Activated B cell treated with CpG ODN at 0.5 μM for 24 hours (primary cell): ENCODE measurements around the gene TCL1B. TPM values are rescaled to one million over a fixed set of nuclear protein-coding genes. Genes with fewer than 3 reads are reported as not detected.

Source experiments
- ATAC-seq: fragments of 200-7000 bp; cut with Tn5 transposase; one replicate; pipeline ENCODE4 v1.10.0; 2021; ENCODE audit warnings: low read depth, mild to moderate bottlenecking, moderate library complexity
- CTCF ChIA-PET: fragments of 350-600 bp; sonication (Branson Sonifier 250); formaldehyde crosslinking; loops from one replicate; lab custom pipeline; 2021; ENCODE audit warnings: antibody characterized with exemption; lab: Charles Lee
- POLR2A ChIA-PET: fragments of 350-600 bp; sonication (Branson Sonifier 250); formaldehyde crosslinking; loops from one replicate; lab custom pipeline; 2021; ENCODE audit warnings: antibody characterized with exemption; lab: Charles Lee
- DNase-seq: peaks from one replicate; pipeline ENCODE4 v3.0.0; 2022
- H3K27ac Mint-ChIP-seq: one replicate; pipeline ENCODE4 v1.8.0; 2020; ENCODE audit warnings: mixed read lengths
- H3K27me3 Mint-ChIP-seq: one replicate; pipeline ENCODE4 v1.8.0; 2021; ENCODE audit warnings: mixed read lengths
- H3K36me3 Mint-ChIP-seq: one replicate; pipeline ENCODE4 v1.8.0; 2021; ENCODE audit warnings: low read depth, mixed read lengths
- H3K4me1 Mint-ChIP-seq: one replicate; pipeline ENCODE4 v1.8.0; 2021; ENCODE audit warnings: mixed read lengths
- H3K4me3 Mint-ChIP-seq: one replicate; pipeline ENCODE4 v1.8.0; 2020; ENCODE audit warnings: mild to moderate bottlenecking, mixed read lengths
- H3K9me3 Mint-ChIP-seq: one replicate; pipeline ENCODE4 v1.8.0; 2020; ENCODE audit warnings: mixed read lengths
- intact Hi-C: fragments of 100-400 bp; cut with micrococcal nuclease; formaldehyde crosslinking; loops from one replicate; pipeline ENCODE4 v1.15.1; 2024
- total RNA-seq: library from RNA; stranded (reverse); gene quantifications from 2 replicates; pipeline ENCODE4 v1.2.3, GENCODE V29; 2022
- TF ChIP-seq, protein P1 (sequence below): fragments of 200-600 bp; IDR thresholded peaks from one replicate; pipeline ENCODE4 v1.8.0; 2022; ENCODE audit warnings: antibody characterized with exemption, mild to moderate bottlenecking

The TCL1B gene
- total RNA-seq, 1 donor from 2014 or later, result 1.2 TPM

DNA sequence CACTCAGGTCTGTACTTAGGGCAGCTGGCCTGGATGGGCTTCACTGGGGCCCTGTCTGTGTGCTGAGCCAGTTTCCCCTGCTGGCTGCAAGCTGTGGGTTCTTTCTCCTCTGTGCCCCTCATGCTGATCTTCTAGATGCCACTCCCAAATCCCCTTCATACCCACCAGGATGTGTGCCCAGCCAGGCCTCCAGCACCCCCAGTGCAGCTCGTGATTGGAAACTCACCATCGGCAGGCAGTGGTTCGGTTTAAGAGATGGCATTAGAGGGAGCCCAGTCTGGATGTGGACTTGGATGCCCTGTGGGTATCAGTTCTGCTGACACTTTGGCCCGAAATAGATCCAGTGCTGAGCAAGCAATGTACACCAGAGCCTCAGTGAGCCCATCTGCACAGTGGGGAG lies 5.9 kb downstream of the TCL1B start:
- TF ChIP-seq, protein P1, sequence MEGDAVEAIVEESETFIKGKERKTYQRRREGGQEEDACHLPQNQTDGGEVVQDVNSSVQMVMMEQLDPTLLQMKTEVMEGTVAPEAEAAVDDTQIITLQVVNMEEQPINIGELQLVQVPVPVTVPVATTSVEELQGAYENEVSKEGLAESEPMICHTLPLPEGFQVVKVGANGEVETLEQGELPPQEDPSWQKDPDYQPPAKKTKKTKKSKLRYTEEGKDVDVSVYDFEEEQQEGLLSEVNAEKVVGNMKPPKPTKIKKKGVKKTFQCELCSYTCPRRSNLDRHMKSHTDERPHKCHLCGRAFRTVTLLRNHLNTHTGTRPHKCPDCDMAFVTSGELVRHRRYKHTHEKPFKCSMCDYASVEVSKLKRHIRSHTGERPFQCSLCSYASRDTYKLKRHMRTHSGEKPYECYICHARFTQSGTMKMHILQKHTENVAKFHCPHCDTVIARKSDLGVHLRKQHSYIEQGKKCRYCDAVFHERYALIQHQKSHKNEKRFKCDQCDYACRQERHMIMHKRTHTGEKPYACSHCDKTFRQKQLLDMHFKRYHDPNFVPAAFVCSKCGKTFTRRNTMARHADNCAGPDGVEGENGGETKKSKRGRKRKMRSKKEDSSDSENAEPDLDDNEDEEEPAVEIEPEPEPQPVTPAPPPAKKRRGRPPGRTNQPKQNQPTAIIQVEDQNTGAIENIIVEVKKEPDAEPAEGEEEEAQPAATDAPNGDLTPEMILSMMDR, result no peak
- ATAC-seq, result no peak
- H3K27ac Mint-ChIP-seq, result peak overlapping the region; percentile 81
- peaks cover 15% of the 10 kb centered on the region for H3K27me3 Mint-ChIP-seq
- H3K4me3 Mint-ChIP-seq, result no peak overlapping the region
- H3K9me3 Mint-ChIP-seq, result no peaks in the 10 kb centered on the region
- H3K36me3 Mint-ChIP-seq, result peaks cover 1% of the 10 kb centered on the region
- H3K4me1 Mint-ChIP-seq, result peaks cover 69% of the 10 kb centered on the region
- CTCF ChIA-PET, result interaction anchor here (0.7 to 1.1 kb wide), 2 partner anchors 12 to 77 kb away, joined by 3 read pairs; no protein-coding TSS in a partner anchor
- POLR2A ChIA-PET, result interaction anchor here (1.3 kb wide), 1 partner anchor 27 kb away, joined by 8 read pairs; no protein-coding TSS in a partner anchor
- intact Hi-C loops, result loop anchor here (10.0 kb wide), 1 partner anchor 367 kb away; no protein-coding TSS in a partner anchor
- no peak for DNase-seq

DNA sequence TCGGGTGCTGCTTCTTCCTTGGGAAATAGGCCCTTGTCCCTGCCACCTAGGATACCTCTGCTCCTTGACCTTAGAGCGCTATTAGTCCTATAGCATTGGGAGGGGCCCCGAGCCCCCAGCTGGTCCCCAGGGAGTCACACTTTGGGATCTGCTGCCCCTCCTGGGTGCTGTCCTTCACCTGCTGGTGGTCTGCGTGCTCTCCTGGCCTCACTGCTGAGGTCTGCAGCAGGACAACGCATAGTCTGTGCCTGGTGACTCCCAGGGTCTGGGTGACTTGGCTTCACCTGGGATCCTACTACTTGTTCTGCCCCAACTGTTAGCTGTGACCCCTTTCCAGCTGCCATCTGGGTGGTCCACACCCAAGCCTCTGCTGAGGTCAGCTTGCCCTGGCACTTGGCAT lies 8.8 kb downstream of the TCL1B start:
- Mint-ChIP-seq H3K4me1 (peaks cover 91% of the 10 kb centered on the region), H3K27me3 (peaks cover 13% of the 10 kb centered on the region), H3K36me3 (peaks cover 1% of the 10 kb centered on the region), H3K4me3 (no peak overlapping the region), H3K27ac (peak overlapping the region; percentile 94), H3K9me3 (no peaks in the 10 kb centered on the region)
- TF ChIP-seq, protein P1, result no peak
- DNase-seq, result no peak
- POLR2A ChIA-PET, result interaction anchor here (2.5 to 8.0 kb wide), 6 partner anchors 14 to 33 kb away, joined by 7 to 116 read pairs (median 44); partner anchors contain the start of gene TCL1A
- intact Hi-C loops, result loop anchor here (5.0 to 10.0 kb wide), 3 partner anchors 33 to 370 kb away; no protein-coding TSS in a partner anchor
- CTCF ChIA-PET, result interaction anchor here (0.7 to 2.0 kb wide), 3 partner anchors 19 to 31 kb away, joined by 3 to 5 read pairs (median 3); partner anchors contain the start of gene TCL1A
- ATAC-seq, result no peak

DNA sequence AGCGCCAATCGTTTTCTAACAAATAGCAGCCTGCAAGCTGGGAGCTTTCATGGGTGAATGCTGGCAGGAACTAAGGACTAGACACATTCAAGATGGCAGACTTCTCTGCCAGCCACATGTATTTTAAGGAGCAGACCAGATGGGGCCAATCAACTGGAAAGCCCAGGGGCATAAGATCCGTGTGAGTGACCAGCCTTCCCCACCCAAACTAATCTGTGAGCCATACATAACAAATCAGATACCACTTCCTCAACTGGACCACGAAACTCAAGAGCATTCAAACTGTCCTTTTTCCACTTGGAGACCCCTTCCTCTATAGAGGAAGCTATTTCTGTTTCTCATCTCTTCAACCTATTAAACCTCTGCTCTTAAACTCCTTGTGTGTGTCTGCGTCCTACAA lies 9.7 kb downstream of the TCL1B start:
- peaks cover 11% of the 10 kb centered on the region for H3K27me3 Mint-ChIP-seq
- H3K9me3 Mint-ChIP-seq, result no peaks in the 10 kb centered on the region
- H3K27ac Mint-ChIP-seq, result peak overlapping the region; percentile 94
- peaks cover 96% of the 10 kb centered on the region for H3K4me1 Mint-ChIP-seq
- CTCF ChIA-PET, result interaction anchor here (0.9 to 2.3 kb wide), 3 partner anchors 12 to 30 kb away, joined by 3 to 9 read pairs (median 5); partner anchors contain the start of gene TCL1A
- ATAC-seq (peak; percentile 60), DNase-seq (no peak)
- POLR2A ChIA-PET, result interaction anchor here (0.7 to 8.0 kb wide), 9 partner anchors 10 to 37 kb away, joined by 3 to 116 read pairs (median 12); partner anchors contain the start of gene TCL1A
- H3K36me3 Mint-ChIP-seq, result peaks cover 3% of the 10 kb centered on the region
- TF ChIP-seq, protein P1, result no peak
- intact Hi-C loops, result loop anchor here (2.0 to 10.0 kb wide), 5 partner anchors 17 to 371 kb away; no protein-coding TSS in a partner anchor
- H3K4me3 Mint-ChIP-seq, result peak overlapping the region; percentile 37

DNA sequence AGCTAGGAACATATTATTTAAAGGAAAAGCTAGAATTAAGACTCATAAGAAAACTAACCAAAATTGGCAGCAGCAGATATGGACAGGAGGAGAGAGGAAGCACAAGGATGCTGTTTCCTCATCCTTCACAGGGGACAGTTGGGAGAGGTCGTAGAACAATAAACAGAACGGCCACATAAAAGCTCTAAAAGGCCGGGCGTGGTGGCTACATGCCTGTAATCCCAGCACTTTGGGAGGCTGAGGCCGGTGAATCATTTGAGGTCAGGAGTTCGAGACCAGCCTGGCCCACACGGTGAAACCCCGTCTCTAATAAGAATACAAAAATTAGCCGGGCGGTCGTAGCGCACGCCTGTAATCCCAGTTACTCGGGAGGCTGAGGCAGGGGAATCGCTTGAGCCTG lies 10.5 kb downstream of the TCL1B start:
- H3K4me1 Mint-ChIP-seq, result peaks cover 97% of the 10 kb centered on the region
- no peak overlapping the region for H3K4me3 Mint-ChIP-seq
- TF ChIP-seq, protein P1, result no peak
- peaks cover 3% of the 10 kb centered on the region for H3K36me3 Mint-ChIP-seq
- CTCF ChIA-PET, result interaction anchor here (1.6 to 2.3 kb wide), 2 partner anchors 16 to 18 kb away, joined by 4 to 9 read pairs; partner anchors contain the start of gene TCL1A
- DNase-seq (no peak), ATAC-seq (no peak)
- H3K27me3 Mint-ChIP-seq, result peaks cover 9% of the 10 kb centered on the region
- POLR2A ChIA-PET, result interaction anchor here (1.3 to 8.0 kb wide), 8 partner anchors 9 to 77 kb away, joined by 4 to 116 read pairs (median 20); partner anchors contain the start of gene TCL1A
- H3K27ac Mint-ChIP-seq, result peak overlapping the region; percentile 94
- H3K9me3 Mint-ChIP-seq, result peaks cover under 1% of the 10 kb centered on the region
- intact Hi-C loops, result loop anchor here (2.0 to 10.0 kb wide), 5 partner anchors 16 to 372 kb away; no protein-coding TSS in a partner anchor

DNA sequence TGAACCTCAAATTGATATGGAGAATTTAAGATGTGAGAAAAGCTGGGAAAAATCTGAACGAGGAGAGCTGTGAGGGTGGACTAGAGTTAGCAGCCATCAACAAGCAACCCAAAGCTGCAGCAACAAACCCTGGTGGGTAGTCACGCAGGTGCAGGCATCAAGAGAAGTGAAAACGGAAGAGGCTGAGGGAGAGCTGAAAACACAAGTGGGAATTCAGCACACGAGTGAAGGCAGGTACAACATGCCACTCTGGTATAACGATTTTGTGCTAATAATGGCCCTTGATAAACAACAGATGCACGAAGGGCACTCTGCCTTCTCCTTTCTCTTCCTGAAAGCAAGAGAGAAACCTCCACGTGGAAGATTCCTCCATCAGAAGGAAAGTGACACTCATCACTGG lies 11.5 kb downstream of the TCL1B start:
- DNase-seq, result no peak
- intact Hi-C loops, result loop anchor here (2.0 to 10.0 kb wide), 5 partner anchors 15 to 373 kb away; no protein-coding TSS in a partner anchor
- peak overlapping the region; percentile 74 for H3K4me3 Mint-ChIP-seq
- peaks cover 96% of the 10 kb centered on the region for H3K4me1 Mint-ChIP-seq
- peak; percentile 64 for ATAC-seq
- ChIA-PET POLR2A (interaction anchor here (1.4 to 8.0 kb wide), 6 partner anchors 12 to 76 kb away, joined by 4 to 116 read pairs (median 44); partner anchors contain the start of gene TCL1A), CTCF (interaction anchor here (0.8 to 2.3 kb wide), 4 partner anchors 14 to 34 kb away, joined by 3 to 9 read pairs (median 4); partner anchors contain the start of gene TCL1A)
- peaks cover 3% of the 10 kb centered on the region for H3K36me3 Mint-ChIP-seq
- H3K9me3 Mint-ChIP-seq, result peaks cover 2% of the 10 kb centered on the region
- H3K27me3 Mint-ChIP-seq, result peaks cover 6% of the 10 kb centered on the region
- TF ChIP-seq, protein P1, result no peak
- peak overlapping the region; percentile 94 for H3K27ac Mint-ChIP-seq
